Parathyroid adenoma (tissue), 2 donors: ENCODE data around the gene AGGF1.

Source experiments
- H2AFZ ChIP-seq: fragments of 300-600 bp; sonication (generic); one replicate; pipeline ENCODE4 v1.7.0; 2017; ENCODE audit warnings: antibody characterized with exemption, mild to moderate bottlenecking
- H3K27ac ChIP-seq: fragments of 300-600 bp; sonication (generic); one replicate; pipeline ENCODE4 v1.7.0; 2017
- H3K27me3 ChIP-seq: fragments of 300-600 bp; sonication (generic); one replicate; pipeline ENCODE4 v1.7.0; 2017; ENCODE audit warnings: low read length; ENCODE audit not compliant: control insufficient read depth, insufficient read depth
- H3K36me3 ChIP-seq: fragments of 300-600 bp; sonication (generic); one replicate; pipeline ENCODE4 v1.7.0; 2017; ENCODE audit warnings: low read length; ENCODE audit not compliant: control insufficient read depth, insufficient read depth
- H3K4me1 ChIP-seq: fragments of 300-600 bp; sonication (generic); one replicate; pipeline ENCODE4 v1.7.0; 2017; ENCODE audit warnings: control low read depth
- H3K4me2 ChIP-seq: fragments of 300-600 bp; sonication (generic); one replicate; pipeline ENCODE4 v1.7.0; 2017; ENCODE audit warnings: low read length
- H3K4me3 ChIP-seq: fragments of 300-600 bp; sonication (generic); one replicate; pipeline ENCODE4 v1.7.0; 2017; ENCODE audit warnings: low read depth, low read length
- H3K79me2 ChIP-seq: fragments of 300-600 bp; sonication (generic); one replicate; pipeline ENCODE4 v1.7.0; 2017; ENCODE audit warnings: control low read depth
- H3K9ac ChIP-seq: fragments of 300-600 bp; sonication (generic); one replicate; pipeline ENCODE4 v1.7.0; 2017; ENCODE audit warnings: mild to moderate bottlenecking
- H3K9me3 ChIP-seq: fragments of 300-600 bp; sonication (generic); one replicate; pipeline ENCODE4 v1.7.0; 2017; ENCODE audit warnings: low read length; ENCODE audit not compliant: control insufficient read depth
- TF ChIP-seq, protein P1 (sequence below): fragments of 300-600 bp; sonication (generic); IDR thresholded peaks from one replicate; pipeline ENCODE4 v1.7.0; 2017; ENCODE audit warnings: antibody characterized with exemption, mild to moderate bottlenecking
- donor health status: primary hyperparathyroidism.

AGGF1 gene

DNA sequence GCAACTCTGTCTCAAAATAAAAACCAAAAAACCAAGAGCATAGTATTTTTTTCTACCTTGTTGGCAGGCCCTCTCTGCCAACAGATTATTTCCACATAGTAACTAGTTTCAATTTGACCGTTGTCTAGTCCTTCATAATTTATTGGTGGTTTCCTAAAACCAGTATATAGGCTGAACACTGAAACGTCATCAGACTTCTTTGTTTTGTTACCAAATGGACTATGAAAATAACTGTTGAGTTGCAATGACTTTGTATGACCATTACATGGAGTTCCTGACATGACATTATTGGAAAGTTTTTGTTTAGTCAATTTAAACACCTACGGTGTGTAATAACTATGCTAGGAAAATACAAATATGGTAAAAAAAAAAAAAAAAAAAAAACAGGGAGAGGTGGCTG, 1.7 kb downstream of the AGGF1 start:
- Histone ChIP-seq H3K4me2 (no peak overlapping the region), H3K9me3 (no peaks in the 10 kb centered on the region), H3K27me3 (no peaks in the 10 kb centered on the region), H3K4me1 (peaks cover 9% of the 10 kb centered on the region), H3K36me3 (no peaks in the 10 kb centered on the region), H3K27ac (no peak overlapping the region), H3K9ac (no peak overlapping the region), H2AFZ (no peak overlapping the region), H3K4me3 (no peak overlapping the region), H3K79me2 (peaks cover 9% of the 10 kb centered on the region)
- TF ChIP-seq, protein P1, sequence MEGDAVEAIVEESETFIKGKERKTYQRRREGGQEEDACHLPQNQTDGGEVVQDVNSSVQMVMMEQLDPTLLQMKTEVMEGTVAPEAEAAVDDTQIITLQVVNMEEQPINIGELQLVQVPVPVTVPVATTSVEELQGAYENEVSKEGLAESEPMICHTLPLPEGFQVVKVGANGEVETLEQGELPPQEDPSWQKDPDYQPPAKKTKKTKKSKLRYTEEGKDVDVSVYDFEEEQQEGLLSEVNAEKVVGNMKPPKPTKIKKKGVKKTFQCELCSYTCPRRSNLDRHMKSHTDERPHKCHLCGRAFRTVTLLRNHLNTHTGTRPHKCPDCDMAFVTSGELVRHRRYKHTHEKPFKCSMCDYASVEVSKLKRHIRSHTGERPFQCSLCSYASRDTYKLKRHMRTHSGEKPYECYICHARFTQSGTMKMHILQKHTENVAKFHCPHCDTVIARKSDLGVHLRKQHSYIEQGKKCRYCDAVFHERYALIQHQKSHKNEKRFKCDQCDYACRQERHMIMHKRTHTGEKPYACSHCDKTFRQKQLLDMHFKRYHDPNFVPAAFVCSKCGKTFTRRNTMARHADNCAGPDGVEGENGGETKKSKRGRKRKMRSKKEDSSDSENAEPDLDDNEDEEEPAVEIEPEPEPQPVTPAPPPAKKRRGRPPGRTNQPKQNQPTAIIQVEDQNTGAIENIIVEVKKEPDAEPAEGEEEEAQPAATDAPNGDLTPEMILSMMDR = no peak

DNA sequence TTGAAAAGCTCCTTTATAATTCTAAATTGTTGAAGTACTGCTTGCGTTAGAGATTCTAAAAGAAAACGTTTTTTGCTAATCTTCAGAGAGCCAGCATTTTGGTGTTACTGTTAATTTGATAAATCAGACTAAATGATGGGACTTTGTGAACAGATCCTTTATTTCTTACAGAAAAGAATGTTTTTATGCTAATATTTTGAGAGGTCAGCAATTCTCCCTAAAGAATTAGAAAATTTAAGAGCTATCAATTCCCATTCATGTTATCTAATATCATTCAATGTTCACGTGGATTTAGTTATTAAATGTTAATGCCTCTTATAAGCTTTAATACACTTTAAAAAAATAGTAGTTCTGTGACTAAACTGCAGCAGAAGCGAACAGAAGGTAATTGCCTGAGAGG, 2.4 kb downstream of the AGGF1 start:
- Histone ChIP-seq H3K27ac (no peak overlapping the region), H2AFZ (no peak overlapping the region), H3K27me3 (no peaks in the 10 kb centered on the region), H3K36me3 (no peaks in the 10 kb centered on the region), H3K4me3 (no peak overlapping the region), H3K4me2 (no peak overlapping the region), H3K4me1 (peaks cover 9% of the 10 kb centered on the region), H3K9me3 (no peaks in the 10 kb centered on the region), H3K79me2 (peaks cover 9% of the 10 kb centered on the region), H3K9ac (no peak overlapping the region)
- TF ChIP-seq, protein P1 = no peak

DNA sequence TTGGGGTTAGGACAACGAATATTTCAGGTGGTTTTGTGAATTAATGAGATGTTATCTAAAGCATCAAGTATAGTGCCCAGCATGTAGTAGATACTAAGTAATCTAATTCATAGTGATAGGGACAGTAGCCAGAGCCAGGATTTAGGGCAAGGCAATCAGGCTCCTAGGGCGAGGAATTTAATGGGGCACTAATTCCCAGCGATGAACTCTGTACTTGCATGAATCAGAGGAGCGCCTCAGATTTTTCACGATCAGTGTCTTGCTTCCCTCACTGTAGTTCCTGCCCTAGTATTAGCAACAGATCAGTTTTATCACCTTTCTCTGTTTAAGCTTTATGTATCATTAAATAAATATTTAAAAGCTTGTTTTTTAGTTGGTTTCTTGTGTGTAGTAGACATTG, 3.1 kb downstream of the AGGF1 start:
- no peaks in the 10 kb centered on the region for H3K36me3 ChIP-seq
- H3K4me2 ChIP-seq = no peak overlapping the region
- TF ChIP-seq, protein P1 = no peak
- H3K27me3 ChIP-seq = no peaks in the 10 kb centered on the region
- no peaks in the 10 kb centered on the region for H3K9me3 ChIP-seq
- H3K4me3 ChIP-seq = no peak overlapping the region
- no peak overlapping the region for H3K9ac ChIP-seq
- peaks cover 9% of the 10 kb centered on the region for H3K79me2 ChIP-seq
- peaks cover 9% of the 10 kb centered on the region for H3K4me1 ChIP-seq
- H2AFZ ChIP-seq = no peak overlapping the region
- no peak overlapping the region for H3K27ac ChIP-seq

DNA sequence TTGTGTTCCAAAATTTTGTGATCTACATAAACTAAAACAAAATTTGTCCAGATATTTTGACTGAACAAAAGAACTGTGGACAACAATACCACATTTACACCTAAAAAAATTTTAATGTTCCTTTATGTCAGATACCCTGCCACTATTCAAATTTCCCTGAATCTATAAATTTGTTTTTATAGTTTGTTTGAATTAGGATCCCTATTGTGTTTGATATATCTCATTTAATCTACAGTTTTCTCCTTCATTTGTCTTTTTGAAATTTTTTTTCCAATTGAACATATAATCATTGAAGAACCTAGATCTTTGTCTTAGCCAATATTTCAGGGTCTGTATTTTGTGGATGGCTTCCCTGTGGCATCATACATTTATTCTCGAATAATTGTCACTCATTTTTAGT, 5.7 kb downstream of the AGGF1 start:
- Histone ChIP-seq H3K4me3 (no peak overlapping the region), H3K4me1 (peaks cover 5% of the 10 kb centered on the region), H3K27ac (no peak overlapping the region), H2AFZ (no peak overlapping the region), H3K4me2 (no peak overlapping the region), H3K79me2 (peaks cover 3% of the 10 kb centered on the region), H3K27me3 (no peaks in the 10 kb centered on the region), H3K9me3 (no peaks in the 10 kb centered on the region), H3K9ac (no peak overlapping the region), H3K36me3 (no peaks in the 10 kb centered on the region)
- TF ChIP-seq, protein P1 = no peak

DNA sequence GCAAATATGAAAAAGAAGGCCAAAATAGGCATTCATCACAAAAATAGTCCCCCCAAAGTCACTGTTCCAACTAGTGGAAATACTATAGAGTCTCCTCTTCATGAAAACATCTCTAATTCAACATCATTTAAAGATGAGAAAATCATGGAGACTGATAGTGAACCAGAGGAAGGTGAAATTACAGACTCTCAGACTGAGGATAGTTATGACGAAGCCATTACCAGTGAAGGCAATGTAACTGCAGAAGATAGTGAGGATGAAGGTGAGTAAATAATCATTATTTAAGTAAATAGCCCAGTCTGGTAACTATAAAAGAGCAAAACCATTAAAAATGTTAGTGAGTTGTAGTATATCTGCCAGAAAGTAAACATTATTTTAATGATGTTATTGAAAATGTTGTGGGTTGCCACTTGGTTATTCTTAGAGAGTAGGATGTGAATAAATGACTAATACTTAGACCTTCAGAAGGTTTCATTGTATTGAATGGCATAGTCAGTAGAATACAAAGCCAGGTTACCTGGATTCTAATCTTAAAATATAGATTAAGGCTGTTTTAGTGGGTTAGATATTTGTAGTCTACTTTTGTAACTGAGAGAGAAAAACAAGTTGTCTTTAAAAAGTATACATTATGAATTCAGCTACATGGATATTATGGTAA, 16.3 kb downstream of the AGGF1 start:
- TF ChIP-seq, protein P1 = no peak

More for the DNA sequence above, 16.3 kb downstream of the AGGF1 start:
- Histone ChIP-seq H3K4me1 (no peaks in the 10 kb centered on the region), H3K36me3 (no peaks in the 10 kb centered on the region), H3K27ac (no peak overlapping the region), H3K27me3 (no peaks in the 10 kb centered on the region), H2AFZ (no peak overlapping the region), H3K4me2 (no peak overlapping the region), H3K9ac (no peak overlapping the region), H3K9me3 (no peaks in the 10 kb centered on the region), H3K79me2 (no peaks in the 10 kb centered on the region), H3K4me3 (no peak overlapping the region)
